GM10266 (cell line): ENCODE results near the gene SCYGR3.

Source experiments
- DNase-seq: peaks from one replicate; pipeline ENCODE4 v3.0.0; 2012; ENCODE audit errors: extremely low spot score
- TF ChIP-seq, protein P1 (sequence below): IDR thresholded peaks from 2 replicates; pipeline ENCODE4 v1.5.1; 2012; ENCODE audit warnings: mild to moderate bottlenecking, low read depth; ENCODE audit not compliant: control insufficient read depth, insufficient read depth; ENCODE audit errors: missing control alignments

Gene SCYGR3

DNA sequence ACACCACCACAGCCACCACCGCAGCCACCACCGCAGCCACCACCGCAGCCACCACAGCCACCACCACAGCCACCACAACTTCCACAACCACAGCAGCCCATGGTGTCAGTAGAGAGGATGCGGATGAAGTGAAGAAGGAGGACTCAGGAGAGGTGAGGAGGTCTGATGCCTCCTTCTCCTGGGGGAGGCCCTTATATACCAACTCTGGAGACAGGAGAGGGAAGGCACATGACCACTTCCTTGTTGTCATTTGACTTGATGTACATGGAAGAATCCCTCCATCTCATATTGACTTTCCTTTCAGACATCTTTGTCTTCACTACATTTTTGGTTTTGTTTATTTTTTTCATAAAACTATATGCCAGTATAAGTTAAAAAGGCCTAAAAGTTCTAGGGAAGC lies at the start of gene SCYGR3:
Gene SCYGR3 (minus strand): TSS at position 101 of the 400 bp plus-strand sequence. CDS start 0 bp downstream, at position 101.
- TF ChIP-seq, protein P1, sequence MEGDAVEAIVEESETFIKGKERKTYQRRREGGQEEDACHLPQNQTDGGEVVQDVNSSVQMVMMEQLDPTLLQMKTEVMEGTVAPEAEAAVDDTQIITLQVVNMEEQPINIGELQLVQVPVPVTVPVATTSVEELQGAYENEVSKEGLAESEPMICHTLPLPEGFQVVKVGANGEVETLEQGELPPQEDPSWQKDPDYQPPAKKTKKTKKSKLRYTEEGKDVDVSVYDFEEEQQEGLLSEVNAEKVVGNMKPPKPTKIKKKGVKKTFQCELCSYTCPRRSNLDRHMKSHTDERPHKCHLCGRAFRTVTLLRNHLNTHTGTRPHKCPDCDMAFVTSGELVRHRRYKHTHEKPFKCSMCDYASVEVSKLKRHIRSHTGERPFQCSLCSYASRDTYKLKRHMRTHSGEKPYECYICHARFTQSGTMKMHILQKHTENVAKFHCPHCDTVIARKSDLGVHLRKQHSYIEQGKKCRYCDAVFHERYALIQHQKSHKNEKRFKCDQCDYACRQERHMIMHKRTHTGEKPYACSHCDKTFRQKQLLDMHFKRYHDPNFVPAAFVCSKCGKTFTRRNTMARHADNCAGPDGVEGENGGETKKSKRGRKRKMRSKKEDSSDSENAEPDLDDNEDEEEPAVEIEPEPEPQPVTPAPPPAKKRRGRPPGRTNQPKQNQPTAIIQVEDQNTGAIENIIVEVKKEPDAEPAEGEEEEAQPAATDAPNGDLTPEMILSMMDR, result no peak
- peak; percentile 14 for DNase-seq

DNA sequence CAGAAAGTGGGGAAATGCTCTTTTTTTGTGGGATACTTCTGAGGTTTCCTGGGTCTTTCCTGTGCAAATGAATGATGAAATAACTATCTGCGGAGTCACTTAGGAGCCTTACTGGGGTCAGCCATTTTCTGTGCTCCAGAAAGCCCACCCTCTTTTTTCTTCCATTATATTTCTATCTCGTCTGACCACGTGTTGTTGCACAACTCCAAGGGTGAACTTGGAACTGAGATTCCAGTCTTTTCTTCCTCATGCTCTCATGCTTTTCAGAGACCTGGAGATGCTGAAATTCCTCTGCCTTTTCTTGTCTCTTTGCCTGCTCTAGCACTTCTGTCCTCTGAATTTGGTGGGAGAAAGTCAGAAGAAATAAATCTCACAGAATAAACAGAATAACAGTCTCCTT lies 47.2 kb upstream of the SCYGR3 start:
- TF ChIP-seq, protein P1, result no peak
- no peak for DNase-seq

- DNase-seq, result no peak
- TF ChIP-seq, protein P1, result no peak
Measured at GRCh38 chr2:227661025-227661649, 46.5 kb upstream of the SCYGR3 start.

DNA sequence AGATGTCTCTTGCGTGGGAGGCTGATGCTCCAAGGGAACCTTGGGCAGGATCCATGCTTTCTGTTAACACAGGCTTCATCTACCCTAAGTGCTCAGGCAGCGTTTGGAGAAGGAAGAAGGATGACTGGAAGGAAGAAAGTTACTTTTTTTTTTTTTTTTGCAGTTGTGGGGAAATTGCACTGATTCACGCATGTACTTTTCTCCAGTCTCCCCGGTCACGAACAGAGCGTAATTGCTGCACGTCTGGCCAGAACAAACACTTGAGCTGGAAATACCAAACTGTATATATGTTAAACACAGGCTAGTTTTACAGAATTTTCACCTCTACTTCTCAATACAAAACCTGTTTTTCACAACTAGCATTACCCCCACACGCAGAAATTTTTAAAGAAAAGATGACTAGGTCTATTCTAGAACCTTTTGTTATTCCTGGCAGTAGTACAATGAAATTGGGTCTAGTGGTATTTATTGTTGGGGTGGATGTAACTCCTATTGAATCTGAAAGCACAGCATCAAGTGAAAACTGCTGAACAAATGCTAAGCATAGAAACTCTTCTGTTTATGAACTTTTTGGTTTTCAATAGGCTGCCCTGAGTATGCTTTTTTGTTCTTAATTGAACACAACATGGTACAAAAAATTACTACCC lies 42.7 kb upstream of the SCYGR3 start:
- TF ChIP-seq, protein P1, result no peak
- DNase-seq, result no peak

GRCh38 chr2:227655454-227655853 lies 40.8 kb upstream of the SCYGR3 start:
- no peak for DNase-seq
- TF ChIP-seq, protein P1, result no peak

DNA sequence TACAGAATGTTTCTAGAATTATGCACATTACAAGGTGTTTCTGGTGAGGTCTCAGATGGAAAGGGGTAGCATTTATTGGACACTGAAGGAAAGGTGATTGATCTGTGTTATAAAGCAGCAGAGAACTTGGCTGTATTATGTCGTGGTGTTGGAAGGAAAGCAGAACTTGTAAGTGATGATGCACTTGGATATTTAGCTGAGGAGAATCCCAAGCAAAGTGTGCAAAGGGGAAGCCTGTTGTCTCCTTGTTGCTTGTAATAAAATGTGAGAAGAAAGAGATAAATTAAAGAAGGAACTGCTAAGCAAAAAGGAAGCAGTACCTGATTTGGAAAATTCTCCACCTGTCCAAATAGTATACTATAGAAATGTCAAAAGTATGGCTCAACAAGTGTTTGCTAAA lies 39.8 kb upstream of the SCYGR3 start:
- TF ChIP-seq, protein P1, result no peak
- no peak for DNase-seq

DNA sequence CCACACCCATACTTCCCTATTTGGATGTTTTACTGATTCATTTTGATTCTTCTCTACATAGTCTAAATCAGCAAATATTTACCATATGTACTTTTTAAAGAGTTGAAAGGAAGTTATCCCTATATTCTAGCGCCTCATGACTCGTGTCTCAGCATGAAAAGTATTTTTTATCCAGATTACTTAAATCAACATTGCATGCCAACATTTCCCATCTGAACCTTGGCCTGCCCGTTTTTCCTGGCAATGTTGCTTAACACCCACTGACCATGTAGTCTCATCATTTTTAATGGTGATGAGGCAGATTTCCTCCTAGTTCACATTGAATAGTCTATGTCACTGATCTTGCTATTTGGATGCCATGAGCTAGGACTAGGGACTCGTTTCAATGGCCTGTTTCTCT lies 38.8 kb upstream of the SCYGR3 start:
- TF ChIP-seq, protein P1, result no peak
- no peak for DNase-seq
